HepG2 (cell line): ENCODE results near the gene DVL3. TPM values are rescaled to one million over a fixed set of nuclear protein-coding genes. Genes with fewer than 3 reads are reported as not detected.

Source experiments
- ATAC-seq: fragments of 200-7000 bp; cut with Tn5 transposase; 3 replicates; pipeline ENCODE4 v1.9.1; 2020; ENCODE audit warnings: mild to moderate bottlenecking, moderate library complexity
- BruUV-seq: library from RNA; stranded (reverse); fragments of 400-500 nt; replicated peaks from 2 replicates; lab custom pipeline; 2021; lab: Mats Ljungman, UMichigan
- CTCF ChIA-PET: fragments of 300-600 bp; formaldehyde crosslinking; extraction: SDS; loops from one replicate; lab custom pipeline; 2021; ENCODE audit warnings: low total read pairs, inconsistent platforms, low intra/inter-chr PET ratio; lab: Yijun Ruan, JAX
- POLR2A ChIA-PET: fragments of 350-600 bp; sonication (Branson Sonifier 250); formaldehyde crosslinking; loops from one replicate; lab custom pipeline; 2020; ENCODE audit warnings: antibody characterized with exemption, inconsistent platforms; lab: Yijun Ruan, JAX
- DNase-seq: peaks from one replicate; pipeline ENCODE4 v3.0.0-alpha.2; 2015; ENCODE audit warnings: low spot score
- FAIRE-seq: peaks from 3 replicates; lab custom pipeline; 2011; peaks lifted over from hg19 to GRCh38; lab: Jason Lieb, UNC
- H2AFZ ChIP-seq: one replicate; pipeline ENCODE4 v1.6.1; 2011; ENCODE audit warnings: low read length, inconsistent platforms
- H3K27ac ChIP-seq: fragments of 300-600 bp; 3 replicates; pipeline ENCODE4 v1.8.0; 2011; ENCODE audit warnings: mixed run types, mild to moderate bottlenecking, mixed read lengths, low read length, inconsistent platforms; ENCODE audit not compliant: insufficient read depth; ENCODE audit errors: extremely low read length
- H3K27me3 ChIP-seq, 2 experiments: fragments of 200-600 bp in 1 of 2; 2 replicates in 1 of 2; 3 replicates in 1 of 2; pipeline versions ENCODE4 v1.6.0 to v1.8.0; 2011; ENCODE audit warnings: low read length in 2 of 2, mild to moderate bottlenecking in 2 of 2, moderate library complexity in 2 of 2, inconsistent platforms in 1 of 2; ENCODE audit not compliant: insufficient read depth in 2 of 2, control insufficient read depth in 1 of 2
- H3K36me3 ChIP-seq, 2 experiments: fragments of 200-600 bp in 1 of 2; replicated peaks in 1 of 2; 2 replicates in 1 of 2; 3 replicates in 1 of 2; pipeline versions ENCODE4 v1.5.1 to v1.8.0; 2011; ENCODE audit warnings: low read length in 2 of 2, inconsistent platforms in 1 of 2; ENCODE audit not compliant: insufficient read depth in 2 of 2, control insufficient read depth in 1 of 2
- H3K4me1 ChIP-seq: 2 replicates; pipeline ENCODE4 v1.5.1; 2012; ENCODE audit warnings: low read length, inconsistent platforms; ENCODE audit not compliant: insufficient read depth
- H3K4me2 ChIP-seq: 2 replicates; pipeline ENCODE4 v1.6.0; 2011; ENCODE audit warnings: low read depth, low read length, inconsistent platforms
- H3K4me3 ChIP-seq, 3 experiments: fragments of 200-600 bp in 1 of 3; sonication (generic), shearing (Covaris generic) in 1 of 3; replicated peaks in 1 of 3; 2 replicates each; pipeline ENCODE4 v1.5.1; 2011 to 2016; ENCODE audit warnings: low read length in 3 of 3, inconsistent platforms in 2 of 3, low read depth in 2 of 3, mild to moderate bottlenecking in 2 of 3, control low read depth in 1 of 3, mixed read lengths in 1 of 3; ENCODE audit not compliant: insufficient read depth in 1 of 3
- H3K79me2 ChIP-seq: one replicate; pipeline ENCODE4 v1.6.1; 2011; ENCODE audit warnings: low read length, inconsistent platforms; ENCODE audit not compliant: insufficient read depth
- H3K9ac ChIP-seq: 2 replicates; pipeline ENCODE4 v1.6.0; 2011; ENCODE audit warnings: mild to moderate bottlenecking, low read depth, low read length, inconsistent platforms; ENCODE audit not compliant: insufficient read depth
- H3K9me3 ChIP-seq: 2 replicates; pipeline ENCODE4 v1.5.1; 2012; ENCODE audit warnings: mild to moderate bottlenecking, low read length
- H4K20me1 ChIP-seq: 2 replicates; pipeline ENCODE4 v1.6.0; 2011; ENCODE audit warnings: inconsistent platforms, mild to moderate bottlenecking, low read length, moderate library complexity; ENCODE audit not compliant: insufficient read depth
- CSRNP2 ChIP-seq: sonication (generic); formaldehyde crosslinking; conservative IDR thresholded peaks from 2 replicates; pipeline ENCODE4 v1.8.0; 2022; ENCODE audit warnings: low read depth, missing genetic modification reagents
- FOSL2 ChIP-seq: sonication (generic); formaldehyde crosslinking; IDR thresholded peaks from 2 replicates; pipeline ENCODE4 v1.4.0; 2020; ENCODE audit warnings: missing genetic modification reagents
- HDAC1 ChIP-seq: sonication (generic); formaldehyde crosslinking; IDR thresholded peaks from 2 replicates; pipeline ENCODE4 v1.5.1; 2020; ENCODE audit warnings: mild to moderate bottlenecking, missing genetic modification reagents
- IRF2 ChIP-seq: IDR thresholded peaks from 2 replicates; pipeline ENCODE4 v1.6.1; 2018; ENCODE audit warnings: missing genetic modification reagents, missing compliant biosample characterization
- ISL2 ChIP-seq: sonication (generic); formaldehyde crosslinking; IDR thresholded peaks from 2 replicates; pipeline ENCODE4 v1.5.0; 2020; ENCODE audit warnings: missing genetic modification reagents
- KAT8 ChIP-seq: IDR thresholded peaks from 2 replicates; pipeline ENCODE4 v1.6.1; 2016; ENCODE audit warnings: missing genetic modification reagents, missing compliant biosample characterization
- KLF16 ChIP-seq, 2 experiments: sonication (generic) in 1 of 2; formaldehyde crosslinking in 1 of 2; IDR thresholded peaks; 2 replicates each; pipeline versions ENCODE4 v1.6.1 to v1.8.0; 2016 to 2023; ENCODE audit warnings: missing genetic modification reagents in 2 of 2, missing compliant biosample characterization in 1 of 2
- KMT2A ChIP-seq: sonication (generic); formaldehyde crosslinking; IDR thresholded peaks from 2 replicates; pipeline ENCODE4 v1.4.0; 2020; ENCODE audit warnings: missing genetic modification reagents
- LBX2 ChIP-seq: sonication (generic); formaldehyde crosslinking; IDR thresholded peaks from 2 replicates; pipeline ENCODE4 v1.5.0; 2020; ENCODE audit warnings: missing genetic modification reagents, mild to moderate bottlenecking, borderline replicate concordance
- NCOR1 ChIP-seq: fragments of 200-600 bp; sonication (generic); IDR thresholded peaks from 2 replicates; pipeline ENCODE4 v1.7.0; 2017; ENCODE audit warnings: antibody characterized with exemption, low read length, borderline replicate concordance
- RCOR2 ChIP-seq: IDR thresholded peaks from 2 replicates; pipeline ENCODE4 v1.6.1; 2016; ENCODE audit warnings: missing biosample characterization, missing genetic modification reagents
- SP2 ChIP-seq: sonication (generic); formaldehyde crosslinking; IDR thresholded peaks from 2 replicates; pipeline ENCODE4 v1.5.1; 2020; ENCODE audit warnings: mild to moderate bottlenecking, missing genetic modification reagents
- TAF1 ChIP-seq: sonication (generic); formaldehyde crosslinking; IDR thresholded peaks from 2 replicates; pipeline ENCODE4 v1.4.0; 2020; ENCODE audit warnings: missing genetic modification reagents
- UBTF ChIP-seq: sonication (generic); formaldehyde crosslinking; IDR thresholded peaks from 2 replicates; pipeline ENCODE4 v1.4.0; 2020; ENCODE audit warnings: mild to moderate bottlenecking, missing genetic modification reagents
- ZFP90 ChIP-seq: sonication (generic); formaldehyde crosslinking; IDR thresholded peaks from 2 replicates; pipeline ENCODE4 v1.8.0; 2022; ENCODE audit warnings: missing genetic modification reagents, mild to moderate bottlenecking, inconsistent platforms, borderline replicate concordance
- ZNF343 ChIP-seq: sonication (generic); formaldehyde crosslinking; IDR thresholded peaks from 2 replicates; pipeline ENCODE4 v1.4.0; 2020; ENCODE audit warnings: mild to moderate bottlenecking, missing genetic modification reagents
- ZNF567 ChIP-seq: sonication (generic); formaldehyde crosslinking; IDR thresholded peaks from 2 replicates; pipeline ENCODE4 v1.8.1; 2023; ENCODE audit warnings: mild to moderate bottlenecking, missing genetic modification reagents, borderline replicate concordance
- ZNF7 ChIP-seq: IDR thresholded peaks from 2 replicates; pipeline ENCODE4 v1.6.1; 2016; ENCODE audit warnings: missing biosample characterization, missing genetic modification reagents
- ZNF883 ChIP-seq: sonication (generic); formaldehyde crosslinking; IDR thresholded peaks from 2 replicates; pipeline ENCODE4 v1.5.1; 2020; ENCODE audit warnings: mild to moderate bottlenecking, missing genetic modification reagents; ENCODE audit errors: not compliant biosample characterization
- WGBS: methylation state at CpG from one replicate; pipeline ENCODE4 v1.1.6; 2017; ENCODE audit warnings: low lambda C conversion rate; 5-methylcytosine and 5-hydroxymethylcytosine counted together
- in situ Hi-C: cut with HindIII; loops from 2 replicates; pipeline ENCODE4 v1.10.0; 2017; ENCODE audit warnings: low pct_unique_long_range_greater_than_20kb; ENCODE audit not compliant: extremely low pct_ligation_motif_present
- intact Hi-C: fragments of 100-400 bp; cut with micrococcal nuclease; formaldehyde crosslinking; loops from one replicate; pipeline ENCODE4 v1.10.0; 2022; ENCODE audit not compliant: unreplicated experiment
- polyA plus RNA-seq, 8 experiments: library from polyadenylated mRNA; depleted of rRNA in 3 of 8; stranded (reverse) in 7 of 8; unstranded in 1 of 8; fragments of >200 nt; fragmentation: Illumina TruSeq in 4 of 8; extraction: Trizol in 4 of 8; gene quantifications; 2 replicates each; pipeline versions ENCODE4 v1.2.1 to v1.2.3, GENCODE V29; 2011 to 2016; ENCODE audit warnings: low read depth in 4 of 8, missing spikeins in 1 of 8, mixed read lengths in 1 of 8; ENCODE audit not compliant: insufficient read depth in 1 of 8
- total RNA-seq, 5 experiments: library from RNA; depleted of rRNA; stranded (reverse); fragments of >200 nt; fragmentation: Illumina TruSeq; extraction: Trizol; gene quantifications; 2 replicates each; pipeline ENCODE4 v1.2.3, GENCODE V29; 2016; ENCODE audit warnings: low read depth in 1 of 5

Gene DVL3
- total and polyA plus RNA-seq, 2 of the 13 experiments (the other 11 are each of a cell fraction or from before 2014, with no cell fraction given) = 29.0 to 36.1 TPM

- WGBS = 58% methylated on average over 13 of the region's 19 CpGs
- CTCF ChIA-PET = no interaction called here
- in situ Hi-C loops = no loop called here
- TF ChIP-seq FOSL2 (CRISPR knock-in tag) (peak; percentile 72), SP2 (CRISPR knock-in tag) (no peak), LBX2 (CRISPR knock-in tag) (no peak), UBTF (CRISPR knock-in tag) (peak; percentile 25; the same call in 1 of the 2 replicates), NCOR1 (no peak), HDAC1 (CRISPR knock-in tag) (no peak), ZFP90 (CRISPR knock-in tag) (no peak), ISL2 (CRISPR knock-in tag) (no peak), KAT8 (CRISPR knock-in tag) (0 out of 2 replicates have a peak, but pooled peaks have one; percentile 33), TAF1 (0 out of 2 replicates have a peak, but pooled peaks have one; percentile 13), ZNF7 (CRISPR knock-in tag) (no peak), ZNF343 (CRISPR knock-in tag) (no peak), RCOR2 (no peak), IRF2 (CRISPR knock-in tag) (0 out of 2 replicates have a peak, but pooled peaks have one; percentile 45), CSRNP2 (CRISPR knock-in tag) (no peak), KLF16 (CRISPR knock-in tag; IDR thresholded peaks at IDR 0.05) (no peak; a peak in 1 of 4 replicates), ZNF883 (CRISPR knock-in tag) (no peak), ZNF567 (CRISPR knock-in tag) (no peak), KMT2A (peak; percentile 25; the same call in 1 of the 2 replicates)
Measured at GRCh38 chr3:184176377-184177330, 21.5 kb downstream of the DVL3 start.

More at GRCh38 chr3:184176377-184177330, 21.5 kb downstream of the DVL3 start:
- no TSS peak for BruUV-seq
- peak; percentile 65 for ATAC-seq
- H2AFZ ChIP-seq = no peak overlapping the region
- no peaks in the 10 kb centered on the region; a peak in 1 of 5 replicates for H3K27me3 ChIP-seq
- no peaks in the 10 kb centered on the region; the same call in 1 of the 2 replicates for H4K20me1 ChIP-seq
- intact Hi-C loops = no loop called here
- H3K4me1 ChIP-seq = peaks cover 24% of the 10 kb centered on the region
- peaks cover 23% of the 10 kb centered on the region for H3K79me2 ChIP-seq
- no peaks in the 10 kb centered on the region for H3K9me3 ChIP-seq
- H3K36me3 ChIP-seq = peaks cover 36 to 51% of the 10 kb centered on the region in 2 experiments
- H3K27ac ChIP-seq = peak overlapping the region; percentile 77
- POLR2A ChIA-PET = interaction anchor here (0.8 to 2.4 kb wide), 4 partner anchors 8 to 21 kb away, joined by 3 to 17 read pairs (median 4); partner anchors contain the start of gene ABCF3
- FAIRE-seq = no peak
- peak overlapping the region; percentile 98 for H3K9ac ChIP-seq
- peak overlapping the region; percentile 95 for H3K4me2 ChIP-seq
- peak; percentile 69 for DNase-seq
- peak overlapping the region; percentile 97 to 99 (median 99) for H3K4me3 ChIP-seq
